OCI-LY7 (cell line): ENCODE results near the gene SCRT2. TPM values are rescaled to one million over a fixed set of nuclear protein-coding genes. Genes with fewer than 3 reads are reported as not detected.

Experiments used
- BruUV-seq: library from RNA; stranded (reverse); fragments of 400-500 nt; replicated peaks from 2 replicates; lab custom pipeline; 2021; lab: Mats Ljungman, UMichigan
- CTCF ChIA-PET: fragments of 300-600 bp; sonication (Branson Sonifier 250); formaldehyde crosslinking; loops from one replicate; lab custom pipeline; 2022; ENCODE audit warnings: antibody characterized with exemption; ENCODE audit not compliant: unreplicated experiment; lab: Charles Lee
- POLR2A ChIA-PET: fragments of 300-600 bp; sonication (Branson Sonifier 250); formaldehyde crosslinking; loops from one replicate; lab custom pipeline; 2022; ENCODE audit warnings: antibody characterized with exemption; lab: Charles Lee
- DNase-seq: peaks from one replicate; pipeline ENCODE4 v3.0.0-alpha.2; 2015; ENCODE audit warnings: low spot score
- H2AFZ ChIP-seq: fragments of 200-600 bp; sonication (generic), shearing (Covaris generic); 2 replicates; pipeline ENCODE4 v1.6.1; 2014; ENCODE audit warnings: mild to moderate bottlenecking, antibody characterized with exemption, low read length, moderate library complexity
- H3K27ac ChIP-seq: fragments of 200-600 bp; sonication (generic); 2 replicates; pipeline ENCODE4 v1.5.1; 2014; ENCODE audit warnings: mixed run types, low read depth, mild to moderate bottlenecking, moderate library complexity, low read length, inconsistent platforms; ENCODE audit not compliant: poor library complexity, severe bottlenecking
- H3K36me3 ChIP-seq: fragments of 200-600 bp; sonication (generic); 2 replicates; pipeline ENCODE4 v1.6.1; 2014; ENCODE audit warnings: mild to moderate bottlenecking, antibody characterized with exemption, low read length, moderate library complexity, mixed read lengths; ENCODE audit not compliant: insufficient read depth
- H3K4me1 ChIP-seq: fragments of 200-600 bp; sonication (generic); 2 replicates; pipeline ENCODE4 v1.5.1; 2014; ENCODE audit warnings: mild to moderate bottlenecking, low read length; ENCODE audit not compliant: insufficient read depth, poor library complexity, severe bottlenecking
- H3K4me2 ChIP-seq: fragments of 200-600 bp; sonication (generic); 2 replicates; pipeline ENCODE4 v1.6.1; 2014; ENCODE audit warnings: mild to moderate bottlenecking, low read length
- H3K4me3 ChIP-seq: fragments of 200-600 bp; sonication (generic); 2 replicates; pipeline ENCODE4 v1.5.1; 2014; ENCODE audit warnings: mild to moderate bottlenecking, low read depth, low read length; ENCODE audit not compliant: poor library complexity, severe bottlenecking
- H3K79me2 ChIP-seq: fragments of 200-600 bp; sonication (generic); 2 replicates; pipeline ENCODE4 v1.6.1; 2016; ENCODE audit warnings: low read depth, mild to moderate bottlenecking, low read length, moderate library complexity, mixed read lengths; ENCODE audit not compliant: insufficient read depth
- H3K9me2 ChIP-seq: fragments of 200-600 bp; sonication (generic); 2 replicates; pipeline ENCODE4 v1.6.1; 2016; ENCODE audit warnings: mild to moderate bottlenecking, low read length, mixed read lengths; ENCODE audit not compliant: insufficient read depth
- H3K9me3 ChIP-seq: fragments of 200-600 bp; sonication (generic); 2 replicates; pipeline ENCODE4 v1.6.1; 2014; ENCODE audit warnings: mild to moderate bottlenecking, mixed run types, low read length, mixed read lengths
- H4K20me1 ChIP-seq: fragments of 200-600 bp; sonication (generic); 2 replicates; pipeline ENCODE4 v1.6.1; 2014; ENCODE audit warnings: mild to moderate bottlenecking, antibody characterized with exemption, low read length, moderate library complexity, mixed read lengths; ENCODE audit not compliant: insufficient read depth
- EZH2phosphoT487 ChIP-seq: fragments of 200-600 bp; sonication (generic); IDR thresholded peaks from 2 replicates; pipeline ENCODE4 v1.6.1; 2018; ENCODE audit warnings: low read depth, borderline replicate concordance, mild to moderate bottlenecking, mixed run types, antibody characterized with exemption, low read length, moderate library complexity, mixed read lengths
- intact Hi-C: fragments of 100-400 bp; cut with micrococcal nuclease; formaldehyde crosslinking; loops from one replicate; pipeline ENCODE4 v1.10.0; 2022; ENCODE audit not compliant: unreplicated experiment
- total RNA-seq, 2 experiments: library from RNA; depleted of rRNA in 1 of 2; stranded (reverse); fragments of >200 nt in 1 of 2; shearing (Covaris generic) in 1 of 2; gene quantifications; 2 replicates each; pipeline ENCODE4 v1.2.3, GENCODE V29; 2014 to 2022
- TF ChIP-seq, protein P1 (sequence below): fragments of 200-600 bp; sonication (generic); conservative IDR thresholded peaks from 2 replicates; pipeline ENCODE4 v1.5.1; 2014; ENCODE audit warnings: mild to moderate bottlenecking, antibody characterized with exemption, low read length, moderate library complexity, mixed read lengths

SCRT2 gene
- total RNA-seq, 2 experiments from 2014 or later = not detected

DNA sequence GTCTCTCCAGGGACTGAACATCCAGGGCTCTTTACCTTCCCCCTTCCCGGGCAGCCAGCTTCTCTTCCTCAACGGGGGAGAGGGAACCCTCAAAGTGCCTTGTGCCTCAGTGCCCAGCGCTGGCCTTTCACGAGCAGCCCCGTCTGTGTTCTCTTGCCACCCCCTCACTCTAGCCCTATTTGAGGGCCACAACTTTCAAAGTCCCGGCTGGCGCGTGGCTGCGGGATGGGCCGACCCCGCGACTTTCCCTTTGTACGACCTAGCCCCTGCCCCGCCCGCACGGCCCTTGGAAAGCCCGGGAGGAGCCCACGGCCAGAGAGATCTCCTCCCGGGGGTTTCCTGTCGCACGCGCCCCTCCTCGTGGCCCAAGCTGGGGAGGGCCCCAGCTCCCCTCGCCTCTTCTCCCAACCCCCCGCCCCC is 559 bp downstream of the SCRT2 start:
- Histone ChIP-seq H3K79me2 (no peaks in the 10 kb centered on the region), H3K9me2 (no peaks in the 10 kb centered on the region), H3K36me3 (no peaks in the 10 kb centered on the region), H4K20me1 (no peaks in the 10 kb centered on the region), H3K9me3 (no peaks in the 10 kb centered on the region), H3K4me3 (no peak overlapping the region), H3K4me1 (peaks cover 13% of the 10 kb centered on the region), H3K4me2 (no peak overlapping the region), H2AFZ (no peak overlapping the region), H3K27ac (no peak overlapping the region)
- no peak for DNase-seq
- no peak for TF ChIP-seq EZH2phosphoT487
- TF ChIP-seq, protein P1, sequence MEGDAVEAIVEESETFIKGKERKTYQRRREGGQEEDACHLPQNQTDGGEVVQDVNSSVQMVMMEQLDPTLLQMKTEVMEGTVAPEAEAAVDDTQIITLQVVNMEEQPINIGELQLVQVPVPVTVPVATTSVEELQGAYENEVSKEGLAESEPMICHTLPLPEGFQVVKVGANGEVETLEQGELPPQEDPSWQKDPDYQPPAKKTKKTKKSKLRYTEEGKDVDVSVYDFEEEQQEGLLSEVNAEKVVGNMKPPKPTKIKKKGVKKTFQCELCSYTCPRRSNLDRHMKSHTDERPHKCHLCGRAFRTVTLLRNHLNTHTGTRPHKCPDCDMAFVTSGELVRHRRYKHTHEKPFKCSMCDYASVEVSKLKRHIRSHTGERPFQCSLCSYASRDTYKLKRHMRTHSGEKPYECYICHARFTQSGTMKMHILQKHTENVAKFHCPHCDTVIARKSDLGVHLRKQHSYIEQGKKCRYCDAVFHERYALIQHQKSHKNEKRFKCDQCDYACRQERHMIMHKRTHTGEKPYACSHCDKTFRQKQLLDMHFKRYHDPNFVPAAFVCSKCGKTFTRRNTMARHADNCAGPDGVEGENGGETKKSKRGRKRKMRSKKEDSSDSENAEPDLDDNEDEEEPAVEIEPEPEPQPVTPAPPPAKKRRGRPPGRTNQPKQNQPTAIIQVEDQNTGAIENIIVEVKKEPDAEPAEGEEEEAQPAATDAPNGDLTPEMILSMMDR = no peak
- no TSS peak for BruUV-seq
- intact Hi-C loops = no loop called here
- ChIA-PET POLR2A (no interaction called here), CTCF (no interaction called here)

DNA sequence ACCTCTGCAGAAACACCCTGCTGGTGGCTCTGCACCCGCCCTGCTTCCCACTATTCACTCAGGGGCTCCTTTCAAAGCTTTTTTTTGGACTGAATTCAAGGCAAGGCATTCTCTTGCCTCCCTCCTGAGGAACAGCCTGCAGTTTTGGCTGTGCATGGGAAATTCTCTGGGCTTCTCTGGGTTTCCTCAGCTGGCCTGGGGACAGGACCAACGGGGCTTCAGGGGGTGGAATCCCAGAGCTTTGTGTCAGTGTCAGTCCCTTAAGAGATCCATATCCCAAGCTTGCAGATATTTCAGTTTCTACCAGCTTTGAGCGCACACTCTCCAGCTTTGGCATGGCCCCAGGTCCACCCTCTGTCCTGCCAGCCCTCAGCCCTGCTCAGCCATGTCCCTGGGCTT is 2.0 kb downstream of the SCRT2 start:
- Histone ChIP-seq H3K79me2 (no peaks in the 10 kb centered on the region), H3K4me1 (peaks cover 13% of the 10 kb centered on the region), H3K9me2 (no peaks in the 10 kb centered on the region), H3K9me3 (no peaks in the 10 kb centered on the region), H4K20me1 (no peaks in the 10 kb centered on the region), H3K36me3 (no peaks in the 10 kb centered on the region), H3K27ac (no peak overlapping the region), H3K4me3 (no peak overlapping the region), H2AFZ (no peak overlapping the region), H3K4me2 (no peak overlapping the region)
- no peak for TF ChIP-seq EZH2phosphoT487
- TF ChIP-seq, protein P1 = no peak
- BruUV-seq = no TSS peak
- intact Hi-C loops = no loop called here
- CTCF ChIA-PET = no interaction called here
- no peak for DNase-seq
- POLR2A ChIA-PET = no interaction called here

DNA sequence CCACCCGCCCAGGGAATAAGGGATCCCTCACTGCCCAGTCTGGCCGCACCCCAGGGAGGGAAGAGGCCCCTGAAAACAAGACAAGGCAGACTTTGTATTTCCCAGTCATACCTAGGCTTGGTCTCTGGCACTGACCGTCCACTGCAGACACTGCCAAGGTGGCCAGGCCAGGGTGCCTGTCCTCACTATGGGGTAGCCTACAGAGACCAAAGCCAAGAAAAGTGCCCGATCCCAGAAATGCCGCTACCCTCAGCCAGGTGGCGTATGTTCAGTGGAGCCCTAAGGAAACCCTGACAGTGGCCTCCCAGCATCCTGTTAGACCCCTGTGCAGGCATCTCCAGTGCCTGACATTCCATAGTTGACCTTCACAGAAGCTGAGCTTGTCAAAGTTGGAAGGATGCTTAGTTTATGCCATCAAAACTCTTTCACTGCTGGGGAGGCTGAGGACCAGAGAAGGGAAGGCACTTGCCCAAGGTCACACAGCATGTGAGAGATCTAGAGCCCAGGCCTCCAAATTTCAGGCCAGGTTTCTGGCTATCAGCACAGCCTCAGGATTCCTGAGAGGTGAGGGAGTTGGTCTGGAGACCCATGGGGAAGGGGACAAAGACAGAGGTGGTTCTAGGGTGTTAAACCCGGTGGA is 2.5 kb downstream of the SCRT2 start:
- CTCF ChIA-PET = no interaction called here

More for the DNA sequence above, 2.5 kb downstream of the SCRT2 start:
- BruUV-seq = no TSS peak
- Histone ChIP-seq H3K27ac (no peak overlapping the region), H3K4me3 (no peak overlapping the region), H4K20me1 (no peaks in the 10 kb centered on the region), H3K9me2 (no peaks in the 10 kb centered on the region), H3K9me3 (no peaks in the 10 kb centered on the region), H3K4me2 (no peak overlapping the region), H3K4me1 (peaks cover 13% of the 10 kb centered on the region), H2AFZ (no peak overlapping the region), H3K79me2 (no peaks in the 10 kb centered on the region), H3K36me3 (no peaks in the 10 kb centered on the region)
- DNase-seq = peak; percentile 13
- intact Hi-C loops = no loop called here
- POLR2A ChIA-PET = interaction anchor here (0.7 kb wide), 1 partner anchor 56 kb away, joined by 3 read pairs; no protein-coding TSS in a partner anchor
- TF ChIP-seq EZH2phosphoT487 = no peak
- TF ChIP-seq, protein P1 = peak; percentile 58
